ENCODE data around the gene SLC4A9. TPM values are rescaled to one million over a fixed set of nuclear protein-coding genes. Genes with fewer than 3 reads are reported as not detected.
"Not testable (repeated sequence)": the region's sequence is repeated elsewhere in the genome, so short reads cannot be mapped to it uniquely, and the experiment has no call there.

SLC4A9 gene
- total and polyA plus RNA-seq, 2 donors = 0.06 to 0.11 TPM

DNA sequence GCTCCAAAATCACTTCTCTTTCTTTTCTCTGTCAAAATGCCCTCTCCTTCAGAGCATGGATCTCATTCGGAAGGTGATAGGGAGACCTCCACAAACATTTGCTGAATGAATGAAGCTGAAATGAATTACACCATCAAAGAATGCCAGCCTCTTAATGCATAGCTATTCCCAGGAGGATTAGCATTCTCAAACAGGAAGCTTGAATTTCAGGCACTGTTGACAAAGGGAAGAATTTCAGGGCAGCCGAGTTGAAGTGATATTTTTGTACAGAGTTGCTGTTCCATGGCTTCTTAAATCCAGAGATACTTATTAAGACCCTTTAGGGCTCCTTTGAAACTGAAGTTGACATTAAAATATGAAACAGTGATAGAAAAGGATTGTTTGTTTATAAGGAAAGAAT lies 32.4 kb upstream of the SLC4A9 start:
- no peaks in the 10 kb centered on the region for H3K36me3 ChIP-seq (ENCODE audit: insufficient read depth)
- H3K27ac ChIP-seq (ENCODE audit: low read depth) = no peak overlapping the region
- no peak for DNase-seq (ENCODE audit: extremely low spot score)
- 40% methylated on average over 2 of the region's 2 CpGs for WGBS
- H3K4me3 ChIP-seq (ENCODE audit: low read depth, low read length) = no peak overlapping the region
- no peaks in the 10 kb centered on the region for H3K4me1 ChIP-seq (ENCODE audit: insufficient read depth)

- WGBS = 78% methylated on average over 8 of the region's 8 CpGs
- DNase-seq (ENCODE audit: extremely low spot score) = no peak
- Histone ChIP-seq H3K36me3 (ENCODE audit: insufficient read depth) (no peaks in the 10 kb centered on the region), H3K4me3 (ENCODE audit: low read depth, low read length) (no peak overlapping the region), H3K4me1 (ENCODE audit: insufficient read depth) (no peaks in the 10 kb centered on the region), H3K27ac (ENCODE audit: low read depth) (no peak overlapping the region)
Measured at GRCh38 chr5:140328036-140328764, 31.8 kb upstream of the SLC4A9 start.

- WGBS = 76% methylated on average over 5 of the region's 5 CpGs
- no peak overlapping the region for H3K27ac ChIP-seq (ENCODE audit: low read depth)
Measured at GRCh38 chr5:140329739-140330481, 30.1 kb upstream of the SLC4A9 start.

GRCh38 chr5:140331638-140332037 lies 28.4 kb upstream of the SLC4A9 start:
- 79% methylated on average over 1 of the region's 1 CpG for WGBS
- no peaks in the 10 kb centered on the region for H3K4me1 ChIP-seq (ENCODE audit: insufficient read depth)
- no peak for DNase-seq (ENCODE audit: extremely low spot score)
- H3K27ac ChIP-seq (ENCODE audit: low read depth) = no peak overlapping the region
- H3K36me3 ChIP-seq (ENCODE audit: insufficient read depth) = no peaks in the 10 kb centered on the region
- no peak overlapping the region for H3K4me3 ChIP-seq (ENCODE audit: low read depth, low read length)

More at GRCh38 chr5:140329739-140330481, 30.1 kb upstream of the SLC4A9 start:
- Histone ChIP-seq H3K36me3 (ENCODE audit: insufficient read depth) (no peaks in the 10 kb centered on the region), H3K4me3 (ENCODE audit: low read depth, low read length) (no peak overlapping the region), H3K4me1 (ENCODE audit: insufficient read depth) (no peaks in the 10 kb centered on the region)
- DNase-seq (ENCODE audit: extremely low spot score) = no peak

- no peak overlapping the region for H3K4me3 ChIP-seq (ENCODE audit: low read depth, low read length)
- DNase-seq (ENCODE audit: extremely low spot score) = no peak
- H3K4me1 ChIP-seq (ENCODE audit: insufficient read depth) = no peaks in the 10 kb centered on the region
- no peak overlapping the region for H3K27ac ChIP-seq (ENCODE audit: low read depth)
- no peaks in the 10 kb centered on the region for H3K36me3 ChIP-seq (ENCODE audit: insufficient read depth)
- 24% methylated on average over 5 of the region's 5 CpGs for WGBS
Measured at GRCh38 chr5:140336388-140336787, 23.6 kb upstream of the SLC4A9 start.

DNA sequence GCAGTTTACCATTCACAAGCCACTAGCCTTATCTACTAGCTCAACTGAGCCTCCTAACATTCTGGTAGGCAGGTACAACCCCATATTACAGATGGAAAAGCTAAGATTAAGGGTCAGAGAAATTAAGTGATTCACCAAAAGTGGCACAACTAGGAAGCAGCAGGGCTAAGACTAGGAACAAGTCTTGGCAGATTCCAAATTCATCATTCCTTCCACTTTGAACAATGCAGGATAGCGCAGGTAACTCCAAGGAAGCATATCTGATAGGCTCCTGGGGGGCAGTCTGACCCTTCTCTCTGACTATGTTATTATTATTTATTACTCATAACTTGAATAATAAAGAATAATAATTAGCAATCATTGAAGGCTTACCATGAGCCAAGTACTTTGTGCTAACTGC lies 22.1 kb upstream of the SLC4A9 start:
- no peaks in the 10 kb centered on the region for H3K4me1 ChIP-seq (ENCODE audit: insufficient read depth)
- H3K4me3 ChIP-seq (ENCODE audit: low read depth, low read length) = no peak overlapping the region
- H3K36me3 ChIP-seq (ENCODE audit: insufficient read depth) = no peaks in the 10 kb centered on the region
- no peak for DNase-seq (ENCODE audit: extremely low spot score)
- no peak overlapping the region for H3K27ac ChIP-seq (ENCODE audit: low read depth)
- 98% methylated on average over 1 of the region's 1 CpG for WGBS

GRCh38 chr5:140338336-140338735 lies 21.7 kb upstream of the SLC4A9 start:
- no peak overlapping the region for H3K27ac ChIP-seq (ENCODE audit: low read depth)
- H3K4me3 ChIP-seq (ENCODE audit: low read depth, low read length) = no peak overlapping the region
- H3K36me3 ChIP-seq (ENCODE audit: insufficient read depth) = no peaks in the 10 kb centered on the region
- no peak for DNase-seq (ENCODE audit: extremely low spot score)
- 72% methylated on average over 3 of the region's 3 CpGs for WGBS
- no peaks in the 10 kb centered on the region for H3K4me1 ChIP-seq (ENCODE audit: insufficient read depth)

- Histone ChIP-seq H3K36me3 (ENCODE audit: insufficient read depth) (no peaks in the 10 kb centered on the region), H3K27ac (ENCODE audit: low read depth) (no peak overlapping the region), H3K4me1 (ENCODE audit: insufficient read depth) (no peaks in the 10 kb centered on the region), H3K4me3 (ENCODE audit: low read depth, low read length) (no peak overlapping the region)
- WGBS = 93% methylated on average over 2 of the region's 2 CpGs
- no peak for DNase-seq (ENCODE audit: extremely low spot score)
Measured at GRCh38 chr5:140338908-140339307, 21.1 kb upstream of the SLC4A9 start.

DNA sequence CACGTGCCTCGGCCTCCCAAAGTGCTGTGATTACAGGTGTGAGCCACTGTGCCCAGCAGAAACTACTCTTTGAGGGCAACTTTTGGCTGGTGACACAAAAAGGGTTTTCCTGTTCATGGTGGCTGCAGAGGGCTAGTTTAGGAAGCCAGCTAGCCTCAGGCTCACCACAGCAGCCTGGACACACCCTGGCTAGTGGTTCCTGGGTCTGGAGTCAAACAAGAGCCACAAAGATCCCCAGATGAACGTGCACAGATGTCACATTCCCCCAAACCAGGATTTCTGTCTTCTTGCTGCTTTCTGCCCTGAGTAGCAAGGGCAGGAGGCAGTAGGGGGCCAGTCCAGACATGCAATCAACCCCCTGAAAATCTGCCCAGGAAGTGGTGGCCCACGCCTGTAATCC lies 20.4 kb upstream of the SLC4A9 start:
- 64% methylated on average over 4 of the region's 4 CpGs for WGBS
- H3K36me3 ChIP-seq (ENCODE audit: insufficient read depth) = no peaks in the 10 kb centered on the region
- H3K27ac ChIP-seq (ENCODE audit: low read depth) = no peak overlapping the region
- no peak for DNase-seq (ENCODE audit: extremely low spot score)
- no peaks in the 10 kb centered on the region for H3K4me1 ChIP-seq (ENCODE audit: insufficient read depth)
- no peak overlapping the region for H3K4me3 ChIP-seq (ENCODE audit: low read depth, low read length)

- no peaks in the 10 kb centered on the region for H3K4me1 ChIP-seq (ENCODE audit: insufficient read depth)
- no peaks in the 10 kb centered on the region for H3K36me3 ChIP-seq (ENCODE audit: insufficient read depth)
- H3K27ac ChIP-seq (ENCODE audit: low read depth) = no peak overlapping the region
- no peak overlapping the region for H3K4me3 ChIP-seq (ENCODE audit: low read depth, low read length)
- DNase-seq (ENCODE audit: extremely low spot score) = no peak
Measured at GRCh38 chr5:140340605-140341121, 19.3 kb upstream of the SLC4A9 start.

GRCh38 chr5:140341591-140341990 lies 18.4 kb upstream of the SLC4A9 start:
- no peak for DNase-seq (ENCODE audit: extremely low spot score)
- WGBS = 79% methylated on average over 5 of the region's 5 CpGs
- no peaks in the 10 kb centered on the region for H3K36me3 ChIP-seq (ENCODE audit: insufficient read depth)
- no peaks in the 10 kb centered on the region for H3K4me1 ChIP-seq (ENCODE audit: insufficient read depth)
- H3K27ac ChIP-seq (ENCODE audit: low read depth) = no peak overlapping the region
- no peak overlapping the region for H3K4me3 ChIP-seq (ENCODE audit: low read depth, low read length)

GRCh38 chr5:140342287-140342686 lies 17.7 kb upstream of the SLC4A9 start:
- Histone ChIP-seq H3K4me3 (ENCODE audit: low read depth, low read length) (no peak overlapping the region), H3K27ac (ENCODE audit: low read depth) (no peak overlapping the region), H3K36me3 (ENCODE audit: insufficient read depth) (no peaks in the 10 kb centered on the region), H3K4me1 (ENCODE audit: insufficient read depth) (no peaks in the 10 kb centered on the region)
- 69% methylated on average over 6 of the region's 6 CpGs for WGBS
- no peak for DNase-seq (ENCODE audit: extremely low spot score)

GRCh38 chr5:140342896-140343295 lies 17.1 kb upstream of the SLC4A9 start:
- H3K4me3 ChIP-seq (ENCODE audit: low read depth, low read length) = no peak overlapping the region
- H3K4me1 ChIP-seq (ENCODE audit: insufficient read depth) = no peaks in the 10 kb centered on the region
- H3K36me3 ChIP-seq (ENCODE audit: insufficient read depth) = no peaks in the 10 kb centered on the region
- H3K27ac ChIP-seq (ENCODE audit: low read depth) = no peak overlapping the region
- 92% methylated on average over 1 of the region's 1 CpG for WGBS
- no peak for DNase-seq (ENCODE audit: extremely low spot score)

DNA sequence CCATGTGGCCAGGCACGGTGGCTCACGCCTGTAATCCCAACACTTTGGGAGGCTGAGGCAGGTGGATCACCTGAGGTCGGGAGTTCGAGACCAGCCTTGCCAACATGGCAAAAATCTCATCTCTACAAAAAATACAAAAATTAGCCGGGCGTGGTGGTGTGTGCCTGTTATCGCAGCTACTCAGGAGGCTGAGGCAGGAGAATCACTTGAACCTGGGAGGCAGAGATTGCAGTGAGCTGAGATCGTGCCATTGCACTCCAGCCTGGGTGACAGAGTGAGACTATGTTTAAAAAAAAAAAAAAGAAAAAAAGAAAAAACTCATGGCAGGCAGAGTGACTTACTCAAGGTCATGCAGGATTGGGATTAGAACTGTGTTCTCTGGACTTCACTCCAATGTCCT lies 16.1 kb upstream of the SLC4A9 start:
- not testable (repeated sequence) for H3K4me3 ChIP-seq (ENCODE audit: low read depth, low read length); H3K27ac ChIP-seq (ENCODE audit: low read depth); H3K4me1 ChIP-seq (ENCODE audit: insufficient read depth); H3K36me3 ChIP-seq (ENCODE audit: insufficient read depth); DNase-seq (ENCODE audit: extremely low spot score)
- 94% methylated on average over 8 of the region's 8 CpGs for WGBS

All from urinary bladder (tissue), 4 donors.